HG02840 (cell line): ENCODE measurements around the gene GPRIN3.
"Not testable (repeated sequence)": the region's sequence is repeated elsewhere in the genome, so short reads cannot be mapped to it uniquely, and the experiment has no call there.

Experiments used
- ATAC-seq: cut with Tn5 transposase; IDR thresholded peaks from one replicate; pipeline ENCODE4 v1.9.1; 2021; ENCODE audit warnings: mild to moderate bottlenecking, moderate library complexity, moderate number of reproducible peaks; ENCODE audit not compliant: unreplicated experiment, low FRiP score

GPRIN3 gene

DNA sequence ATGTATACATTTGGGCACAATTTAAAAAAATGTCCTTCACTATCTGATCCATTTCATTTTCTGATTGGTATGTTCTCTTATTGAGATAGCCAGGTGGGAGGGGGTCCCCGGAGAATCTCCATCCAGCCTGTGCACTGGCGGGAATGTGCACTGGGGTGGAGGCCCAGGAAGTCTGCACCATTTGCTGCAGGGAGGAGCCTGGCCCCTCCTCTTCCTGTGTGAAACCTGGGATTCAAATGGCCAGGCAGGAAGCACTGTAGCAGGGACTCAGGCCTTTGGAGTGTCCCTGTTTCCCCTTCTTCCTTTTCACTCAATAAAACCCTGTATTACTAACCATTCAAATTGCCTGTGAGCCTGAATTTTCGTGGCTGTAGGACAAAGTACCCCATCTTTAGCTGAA lies 44.3 kb downstream of the GPRIN3 start:
- no peak for ATAC-seq

DNA sequence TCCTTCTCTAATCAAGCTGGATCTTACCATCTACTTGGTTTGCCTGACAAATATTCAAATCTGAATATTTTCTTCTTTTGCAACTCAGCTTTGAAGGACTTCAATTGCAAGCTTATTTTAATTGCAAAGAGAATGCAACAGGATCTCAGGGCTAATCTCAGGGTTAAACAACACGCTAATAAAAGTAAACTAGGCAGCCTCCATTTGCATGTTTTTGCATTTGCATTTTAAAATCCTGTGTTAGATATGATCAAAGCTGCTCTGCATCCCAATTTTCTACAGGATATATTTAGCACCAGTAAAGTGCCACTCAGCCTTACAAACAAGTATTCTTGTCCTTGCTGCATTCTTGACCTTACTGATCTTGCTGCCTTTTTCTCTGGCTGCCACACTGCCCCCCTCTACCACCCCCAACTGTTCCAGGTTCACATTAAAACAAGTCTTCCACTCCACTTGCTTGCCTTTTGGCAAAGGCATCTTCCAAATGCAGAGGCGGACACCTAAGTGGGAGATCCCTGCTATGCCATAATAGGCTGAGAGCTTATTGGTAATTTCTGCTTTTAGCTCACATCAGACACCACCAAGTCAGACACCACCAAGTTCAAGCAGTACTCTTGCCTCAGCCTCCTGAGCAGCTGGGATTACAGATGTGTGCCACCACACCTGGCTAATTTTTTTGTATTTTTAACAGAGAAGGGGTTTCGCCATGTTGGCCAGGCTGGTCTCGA lies 48.1 kb downstream of the GPRIN3 start:
- ATAC-seq = no peak

DNA sequence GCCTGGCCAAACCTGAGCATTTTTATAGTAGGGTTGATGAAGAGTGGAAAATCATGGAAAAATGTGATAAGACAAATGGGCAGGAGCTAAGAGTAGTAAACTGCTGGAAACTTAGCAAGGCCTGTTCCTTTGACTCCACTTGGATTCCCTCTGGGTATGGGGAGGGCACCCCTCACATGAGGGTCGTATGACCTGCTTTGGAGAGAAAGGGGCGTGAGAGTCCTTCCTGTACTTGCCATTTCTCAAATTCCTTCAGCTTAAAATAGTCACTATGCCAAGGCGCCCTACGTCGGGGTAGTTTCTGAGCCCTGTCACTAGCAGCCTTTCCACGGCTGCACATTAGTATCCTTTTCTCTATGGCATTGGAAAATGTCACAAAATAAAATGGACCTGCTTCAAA lies 49.1 kb downstream of the GPRIN3 start:
- no peak for ATAC-seq

DNA sequence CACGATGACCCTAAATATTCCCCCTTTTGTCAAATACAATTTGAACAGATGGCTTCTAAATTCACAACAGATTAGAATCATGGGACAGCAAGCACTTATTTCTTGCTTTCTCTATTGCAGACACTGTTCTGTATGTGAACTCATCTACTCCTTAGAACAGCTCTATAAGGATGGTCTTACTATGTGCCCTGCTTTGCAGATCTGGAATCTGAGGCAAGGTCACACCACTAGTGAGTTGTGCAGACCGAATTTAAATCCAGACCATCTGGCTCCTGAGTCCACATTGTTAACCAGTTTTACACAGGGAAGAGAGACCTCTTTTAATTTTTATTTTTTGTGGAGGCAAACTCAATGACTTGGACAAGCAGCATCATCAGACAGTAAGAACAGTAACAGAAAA lies 50.2 kb downstream of the GPRIN3 start:
- no peak for ATAC-seq

DNA sequence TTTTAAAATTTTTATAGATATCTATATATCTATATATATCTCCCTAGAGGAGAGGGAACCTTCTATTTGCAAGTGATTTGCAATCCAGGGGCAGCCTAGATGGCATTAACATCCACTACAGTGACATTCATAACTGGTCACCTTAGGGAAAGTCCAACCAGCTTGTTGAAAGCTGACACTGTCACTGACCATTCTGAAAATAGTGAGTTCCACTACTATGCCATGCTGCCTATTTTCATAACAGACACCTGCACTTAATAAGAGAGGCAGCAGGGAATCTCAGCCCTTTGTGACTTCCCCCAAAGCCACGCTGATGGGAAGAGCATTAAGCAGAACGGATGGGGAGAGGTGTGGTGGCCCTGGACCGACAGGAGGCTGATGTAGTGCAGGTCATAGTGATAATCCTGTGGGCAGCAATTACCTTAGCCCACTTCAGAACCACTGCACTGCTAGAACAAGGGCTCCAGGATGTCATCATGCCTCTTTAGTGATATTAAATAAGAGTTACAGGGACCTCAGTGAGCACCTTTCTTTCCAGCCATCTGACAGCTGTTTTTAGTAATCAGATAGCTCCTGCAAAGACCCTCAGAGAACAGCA lies 51.3 kb downstream of the GPRIN3 start:
- no peak for ATAC-seq

DNA sequence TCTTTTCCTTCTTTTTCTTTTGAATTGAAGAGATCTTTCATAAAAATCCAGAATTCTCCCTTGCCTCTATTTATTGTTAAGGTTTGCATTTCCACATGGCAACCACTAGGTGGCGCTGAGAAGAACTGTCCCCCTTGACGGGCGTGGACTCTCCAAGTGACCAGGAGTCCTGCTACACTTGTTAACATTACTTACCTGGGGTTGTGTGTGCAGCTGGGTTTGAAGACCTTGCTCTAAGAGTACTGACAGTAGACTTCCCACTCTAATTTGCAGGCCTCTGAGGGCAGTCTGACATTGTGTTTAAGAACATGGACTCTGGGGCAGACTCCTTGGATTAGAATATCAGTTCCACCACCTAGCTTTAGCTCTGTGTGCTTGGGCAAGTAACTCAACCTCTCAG lies 52.8 kb downstream of the GPRIN3 start:
- no peak for ATAC-seq

DNA sequence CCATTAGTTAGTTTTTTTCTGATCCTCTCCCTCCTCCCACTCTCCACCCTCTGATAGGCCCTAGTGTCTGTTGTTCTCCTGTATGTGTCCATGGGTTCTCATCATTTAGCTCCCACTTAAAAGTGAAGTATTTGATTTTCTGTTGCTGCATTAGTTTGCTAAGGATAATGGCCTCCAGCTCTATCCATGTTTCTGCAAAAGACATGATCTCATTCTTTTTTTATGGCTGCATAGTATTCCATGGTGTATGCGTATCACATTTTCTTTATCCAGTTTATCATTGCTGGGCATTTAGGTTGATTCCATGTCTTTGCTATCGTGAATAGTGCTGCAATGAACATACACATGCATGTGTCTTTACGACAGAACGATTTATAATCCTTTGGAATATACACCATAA lies 53.3 kb downstream of the GPRIN3 start:
- ATAC-seq = not testable (repeated sequence)

DNA sequence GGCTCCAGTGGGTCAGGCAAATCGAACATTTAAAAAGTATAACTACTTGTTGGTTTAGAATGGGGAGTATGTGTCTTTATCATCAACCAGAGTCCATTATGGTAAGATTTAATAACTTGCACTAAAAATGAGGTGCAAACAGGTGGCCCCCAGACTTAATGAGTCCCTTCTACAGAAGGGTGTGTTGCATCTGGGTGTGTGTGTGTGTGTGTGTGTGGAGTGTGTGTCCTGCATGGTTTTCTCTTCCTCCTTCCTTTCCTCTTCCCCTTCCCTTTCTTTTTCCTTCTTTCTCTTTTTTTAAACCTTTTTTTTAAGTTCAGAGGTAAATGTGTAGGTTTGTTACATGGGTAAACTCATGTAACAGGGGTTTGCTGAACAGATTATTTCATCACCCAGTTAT lies 53.7 kb downstream of the GPRIN3 start:
- no peak for ATAC-seq

DNA sequence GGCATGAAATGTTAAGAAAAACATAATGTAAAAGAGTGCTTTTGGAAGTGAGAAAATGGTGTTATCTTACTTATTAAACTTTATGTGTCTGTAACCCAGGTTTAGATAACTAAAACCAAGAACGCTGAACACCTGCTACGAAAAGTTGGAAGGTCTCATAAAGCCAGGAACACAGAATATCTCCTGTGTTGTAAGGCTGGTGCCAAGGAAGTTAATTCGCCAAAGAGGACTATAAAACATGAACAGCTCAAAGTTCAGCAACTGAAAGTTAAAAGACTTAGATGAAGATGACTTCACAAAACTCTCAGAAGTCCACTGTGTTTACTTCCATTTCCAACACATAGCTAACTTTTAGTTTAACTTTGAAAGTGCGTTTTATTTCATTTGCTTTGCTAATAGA lies 54.3 kb downstream of the GPRIN3 start:
- ATAC-seq = no peak

DNA sequence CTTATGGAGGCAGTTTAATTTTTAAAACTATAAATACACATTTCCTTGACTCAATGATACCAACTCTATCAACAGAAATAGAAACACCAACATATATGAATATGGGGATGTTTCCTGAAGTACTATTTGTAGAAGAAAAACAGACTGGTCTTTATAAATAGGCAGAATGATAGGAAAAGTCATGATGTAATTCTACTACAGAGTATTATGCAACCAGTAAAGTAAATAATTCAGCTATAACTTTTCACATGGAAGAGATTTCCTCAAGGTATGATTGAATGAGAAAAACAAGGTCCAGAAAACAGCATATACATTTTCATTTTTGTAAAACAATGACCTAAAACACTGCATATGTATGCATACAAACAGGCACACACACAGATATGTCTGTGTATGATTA lies 56.2 kb downstream of the GPRIN3 start:
- no peak for ATAC-seq

DNA sequence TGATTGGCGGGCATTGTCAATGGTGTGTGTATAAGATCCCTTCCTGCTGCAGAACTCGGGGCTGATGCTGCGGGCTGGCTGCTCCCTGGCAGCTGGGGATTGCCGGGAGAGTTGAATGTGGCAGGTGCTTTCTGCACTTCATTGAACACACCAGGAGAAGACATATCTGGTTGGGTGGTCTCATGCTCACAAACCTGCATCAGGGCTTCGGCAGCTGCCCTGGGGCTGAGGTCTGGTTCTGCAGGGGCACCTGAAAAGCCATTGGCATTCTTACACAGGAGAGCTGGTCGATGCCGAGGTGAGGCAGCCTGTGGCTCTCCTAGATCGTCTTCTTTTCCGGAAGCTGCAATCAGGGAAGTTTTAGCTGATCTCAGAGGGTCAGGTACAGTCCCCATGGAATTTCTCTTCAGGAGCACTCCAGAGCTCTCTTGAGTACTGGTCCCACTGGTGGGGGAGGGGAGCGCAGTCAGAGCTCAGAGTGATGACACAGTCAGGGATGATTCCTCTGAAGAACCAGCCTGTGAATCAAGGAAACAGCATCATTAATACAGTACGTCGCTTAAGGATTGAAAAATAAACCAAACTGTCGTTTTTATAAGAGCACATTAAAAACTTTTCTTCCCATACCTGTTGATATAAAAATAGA lies 57.8 kb downstream of the GPRIN3 start:
- no peak for ATAC-seq

DNA sequence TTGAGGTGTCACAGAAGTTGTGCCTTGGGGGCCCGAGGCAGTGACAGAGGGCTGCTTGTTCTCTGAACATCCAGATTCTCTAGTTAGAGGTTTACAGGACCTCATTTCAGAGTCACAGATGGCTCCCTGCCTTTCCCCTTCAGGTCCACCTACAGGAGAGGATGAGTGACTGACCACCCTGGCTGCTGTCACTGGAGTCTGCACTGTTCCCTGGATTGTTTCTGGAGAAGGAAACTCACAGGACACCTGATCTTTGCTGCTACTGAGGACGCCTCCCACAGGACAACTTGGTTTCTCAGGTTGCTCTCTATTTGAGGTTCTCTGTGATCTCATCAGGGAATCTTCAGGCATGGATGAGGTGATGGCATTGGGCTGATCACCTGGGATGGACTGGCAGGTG lies 58.3 kb downstream of the GPRIN3 start:
- no peak for ATAC-seq

DNA sequence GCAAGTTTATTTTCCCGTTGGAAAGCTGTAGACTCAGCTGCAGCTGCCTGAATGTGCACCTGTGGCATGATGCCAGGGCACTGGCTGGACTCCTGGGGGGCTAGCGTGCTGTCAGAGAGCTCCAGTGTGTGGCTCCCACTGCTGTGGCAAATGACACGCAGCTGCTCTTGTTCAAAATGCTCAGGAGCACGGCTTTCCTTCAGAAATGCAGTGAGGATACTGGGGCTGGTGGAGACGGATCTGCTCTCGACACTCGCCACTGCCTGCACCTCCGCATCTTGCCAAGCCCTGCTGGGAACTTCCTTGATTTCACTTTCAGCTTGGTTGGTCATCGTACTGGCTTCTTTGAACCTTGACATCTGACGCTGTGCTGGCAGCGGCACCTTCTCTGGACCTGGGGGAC lies 58.7 kb downstream of the GPRIN3 start:
- no peak for ATAC-seq

DNA sequence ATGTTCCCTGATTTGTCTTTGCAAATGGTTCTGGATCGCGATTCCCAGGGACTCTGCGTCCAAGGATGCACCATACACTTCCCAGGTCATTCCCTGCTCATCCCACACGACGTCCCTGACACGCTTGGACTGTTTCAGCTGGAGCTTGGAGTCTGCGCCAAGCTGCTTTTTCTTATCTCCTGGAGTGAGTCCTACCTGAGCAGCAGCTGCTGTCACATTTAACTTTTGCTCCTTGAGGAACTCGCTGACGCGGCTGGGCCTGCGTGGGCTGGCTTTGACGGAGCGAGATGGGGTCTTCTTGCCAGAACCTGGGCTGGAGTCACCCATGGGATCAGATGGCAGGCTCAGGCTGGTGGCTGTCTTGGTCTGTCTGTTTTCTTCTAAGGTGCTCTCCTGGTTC lies 59.6 kb downstream of the GPRIN3 start:
- ATAC-seq = no peak

DNA sequence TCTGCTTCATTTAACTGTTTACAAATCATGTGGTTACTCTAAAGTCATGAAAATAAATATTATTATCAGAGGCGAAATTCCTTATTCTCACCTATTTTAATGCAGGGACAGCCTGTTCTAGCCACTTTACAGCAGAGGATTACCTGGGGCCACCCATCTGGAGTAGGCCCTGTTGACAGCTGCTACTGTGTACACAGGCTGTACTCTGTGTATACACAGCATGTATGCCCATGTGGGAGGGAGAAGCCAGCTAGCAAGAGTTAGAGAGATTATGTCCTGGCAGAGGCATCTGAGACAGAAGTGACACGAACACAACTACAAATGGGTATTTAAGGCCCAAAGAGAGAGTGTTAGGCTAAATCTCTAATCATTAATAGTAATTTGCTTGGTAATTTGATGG lies 62.1 kb downstream of the GPRIN3 start:
- no peak for ATAC-seq

DNA sequence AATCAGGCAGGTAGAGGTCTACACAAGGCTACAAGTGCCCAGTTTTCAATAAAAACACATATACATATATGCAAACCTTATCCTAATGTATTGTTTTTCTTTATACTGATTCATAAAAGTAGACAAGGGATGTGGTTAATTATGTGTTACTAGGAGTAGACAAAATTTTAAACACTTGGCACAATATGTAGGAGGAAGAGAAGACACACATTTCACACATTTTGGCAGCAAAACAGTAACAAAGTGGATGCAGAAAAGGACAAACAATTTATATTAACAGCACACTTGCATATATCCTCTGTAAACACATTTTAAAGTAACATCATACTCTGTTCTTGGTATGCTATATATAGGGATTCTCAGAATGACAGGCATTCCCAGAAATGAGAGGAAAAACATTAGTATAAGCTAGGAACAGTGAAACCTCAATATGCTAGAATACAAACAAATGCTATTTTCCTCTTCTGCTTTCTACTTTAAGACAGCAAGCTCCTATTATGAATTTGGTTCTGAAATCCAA lies 63.8 kb downstream of the GPRIN3 start:
- no peak for ATAC-seq

DNA sequence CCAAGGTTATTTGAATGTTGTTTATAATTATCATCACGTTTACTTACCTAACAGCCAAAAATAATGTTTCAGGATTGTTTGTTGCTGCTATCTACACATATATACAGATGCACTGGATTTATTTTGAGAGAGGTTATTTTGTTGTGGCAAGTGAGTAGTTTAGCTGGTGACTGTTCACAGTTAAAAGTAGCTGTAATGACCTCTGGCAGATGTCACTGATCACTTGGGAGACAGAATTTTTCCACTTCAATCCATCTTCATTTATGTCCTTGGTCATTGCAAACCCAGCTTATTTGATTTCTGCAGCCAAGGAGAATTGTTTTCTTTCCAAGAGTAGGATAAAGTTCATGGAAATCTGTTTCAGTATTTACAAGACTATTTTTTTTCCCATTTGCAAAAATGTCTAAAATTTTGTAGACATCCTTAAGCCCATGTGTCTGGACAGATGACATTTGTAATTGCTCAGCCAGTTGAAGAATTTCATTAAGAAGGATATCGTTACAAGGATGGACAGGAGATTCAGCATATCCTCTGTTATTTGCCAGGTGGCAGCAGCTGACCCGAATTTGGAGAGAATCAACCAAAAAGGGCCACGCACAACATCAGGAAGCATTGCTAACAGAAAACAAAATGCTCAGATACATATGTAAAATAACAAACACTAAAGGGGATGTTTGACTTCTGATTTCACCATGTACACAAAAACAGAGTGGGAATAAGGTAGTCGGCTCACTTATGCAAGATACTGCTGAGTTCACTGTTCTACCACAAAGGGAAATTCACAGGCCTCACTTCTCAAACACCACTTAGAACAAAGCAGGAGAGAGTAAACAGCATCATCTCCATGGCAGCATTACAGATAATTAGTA lies 64.5 kb downstream of the GPRIN3 start:
- ATAC-seq = no peak

DNA sequence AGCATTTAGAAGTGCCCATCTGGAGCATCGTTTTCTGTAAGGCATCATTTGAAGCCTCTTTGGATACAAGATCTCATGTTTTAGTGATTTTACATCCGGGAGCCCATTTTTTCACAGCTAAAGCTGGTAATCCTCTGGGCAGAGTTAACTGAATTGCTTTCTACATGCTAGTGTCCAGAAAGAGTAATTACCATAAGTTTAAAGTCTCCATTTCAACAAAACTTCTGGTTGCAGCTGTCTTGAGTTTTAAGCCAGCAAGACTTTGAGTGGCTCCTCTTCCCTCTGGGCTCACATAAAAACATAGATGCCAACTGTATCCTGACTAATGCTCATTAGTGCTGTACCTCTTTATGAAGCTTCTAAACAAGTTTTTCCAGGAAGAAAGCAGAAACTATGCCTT lies 65.4 kb downstream of the GPRIN3 start:
- ATAC-seq = no peak

DNA sequence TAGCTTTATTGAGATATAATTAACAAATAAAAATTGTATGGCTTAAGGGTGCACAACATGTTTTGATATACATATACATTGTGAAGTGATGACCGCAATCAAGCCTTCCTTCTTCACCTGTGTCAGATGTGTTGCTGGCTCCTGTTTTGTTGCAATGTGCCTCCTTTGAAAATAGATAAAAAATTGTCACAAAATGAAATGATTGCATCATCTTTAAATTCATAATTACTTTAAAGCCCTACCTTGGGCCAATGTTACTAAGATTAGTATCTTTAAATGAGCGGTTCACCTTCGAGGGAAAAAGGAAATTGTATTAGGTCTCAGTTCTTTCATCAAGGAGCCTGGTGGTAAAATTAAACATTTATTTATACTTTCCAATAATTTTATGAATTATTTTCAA lies 77.3 kb downstream of the GPRIN3 start:
- no peak for ATAC-seq

DNA sequence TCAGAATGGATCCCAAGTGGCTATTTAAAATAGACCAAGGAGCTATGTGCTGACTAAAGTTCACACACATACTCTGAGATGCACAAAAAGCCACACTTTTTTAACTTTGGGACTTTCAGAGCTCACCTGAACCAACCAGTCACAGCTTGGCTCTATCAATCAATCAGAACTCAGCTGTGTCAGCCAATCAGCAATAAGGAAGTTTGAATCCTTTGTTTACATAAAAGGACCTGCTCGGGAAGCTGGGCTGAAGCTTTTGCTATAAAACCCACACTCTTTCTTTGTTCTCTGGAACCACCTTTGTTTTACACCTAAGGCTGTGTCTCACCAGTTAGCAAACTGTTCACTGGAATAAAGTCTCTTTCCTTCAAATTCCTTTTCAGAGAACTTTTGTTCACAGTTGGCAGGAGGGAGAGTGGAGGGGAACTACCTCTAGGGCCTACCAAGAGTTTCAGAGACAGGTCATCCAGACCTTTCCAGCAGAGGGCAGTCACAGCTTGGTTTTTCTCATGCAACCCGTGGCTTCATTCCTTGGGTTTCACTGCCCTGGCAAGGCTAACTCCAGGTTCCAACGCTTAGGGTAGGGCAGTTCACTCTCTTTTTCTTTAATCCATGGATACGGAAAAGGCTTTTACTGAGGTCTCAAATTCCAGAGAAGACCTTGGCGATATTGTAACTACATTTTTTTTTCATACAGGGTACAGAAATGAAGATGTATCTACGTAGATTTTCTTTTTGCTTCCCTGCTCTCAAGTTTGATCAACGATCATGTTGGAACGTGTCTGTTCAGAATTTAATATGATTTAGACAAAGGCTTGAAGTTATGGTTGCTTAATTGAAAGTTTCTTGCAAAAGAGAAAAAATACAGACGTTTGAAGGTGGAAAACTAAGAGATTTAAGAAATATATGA lies 80.7 kb downstream of the GPRIN3 start:
- ATAC-seq = peak; percentile 87
